IPS-20b (cell line): ENCODE data around the gene RTF2.

ENCODE experiments used
- H3K27ac ChIP-seq: one replicate; pipeline ENCODE4 v1.5.1; 2013; ENCODE audit warnings: low read length
- H3K27me3 ChIP-seq: 2 replicates; pipeline ENCODE4 v1.6.1; 2013; ENCODE audit warnings: mild to moderate bottlenecking, low read length, inconsistent platforms; ENCODE audit not compliant: insufficient read depth
- H3K36me3 ChIP-seq: 2 replicates; pipeline ENCODE4 v1.6.1; 2013; ENCODE audit warnings: low read depth, mild to moderate bottlenecking, inconsistent platforms, low read length, moderate library complexity; ENCODE audit not compliant: insufficient read depth
- H3K4me1 ChIP-seq: 2 replicates; pipeline ENCODE4 v1.6.1; 2013; ENCODE audit warnings: mild to moderate bottlenecking, control low read depth, inconsistent platforms, low read length, moderate library complexity; ENCODE audit not compliant: insufficient read depth
- H3K4me3 ChIP-seq: 2 replicates; pipeline ENCODE4 v1.5.1; 2013; ENCODE audit warnings: mild to moderate bottlenecking, low read length, inconsistent platforms
- H3K9ac ChIP-seq: 2 replicates; pipeline ENCODE4 v1.6.1; 2013; ENCODE audit warnings: low read depth, mild to moderate bottlenecking, inconsistent platforms, low read length, moderate library complexity
- H3K9me3 ChIP-seq: 2 replicates; pipeline ENCODE4 v1.6.1; 2013; ENCODE audit warnings: mild to moderate bottlenecking, low read depth, low read length, inconsistent platforms; ENCODE audit not compliant: insufficient read depth

Gene RTF2

GRCh38 chr20:56428410-56428809 is 40.0 kb upstream of the RTF2 start:
- H3K4me1 ChIP-seq = no peaks in the 10 kb centered on the region

DNA sequence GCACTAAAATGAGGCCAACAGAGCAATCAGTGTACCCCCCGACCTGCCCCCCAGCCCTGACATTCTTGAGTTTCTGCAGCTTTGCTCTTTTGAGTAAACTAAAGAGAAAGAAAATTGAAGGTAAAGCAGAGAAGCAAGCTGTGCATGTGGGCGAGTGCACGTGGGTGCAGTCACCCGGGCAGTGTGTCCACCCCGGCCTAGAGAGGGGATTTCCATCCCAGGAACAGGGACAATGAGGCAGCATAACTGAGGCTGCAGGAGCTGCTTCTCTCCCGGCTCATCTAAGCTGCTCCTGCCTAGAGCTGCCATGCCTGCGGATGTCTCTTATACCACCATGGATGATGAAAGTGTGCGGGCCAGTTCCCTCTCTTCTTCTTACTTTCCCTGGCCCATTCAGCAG is 39.5 kb upstream of the RTF2 start:
- no peak overlapping the region; the same call in 1 of the 2 replicates for H3K9ac ChIP-seq
- no peak overlapping the region for H3K27ac ChIP-seq
- no peaks in the 10 kb centered on the region for H3K36me3 ChIP-seq
- no peak overlapping the region for H3K4me3 ChIP-seq
- peaks cover 7% of the 10 kb centered on the region; the same call in 1 of the 2 replicates for H3K27me3 ChIP-seq
- no peaks in the 10 kb centered on the region for H3K4me1 ChIP-seq
- H3K9me3 ChIP-seq = no peaks in the 10 kb centered on the region

More at GRCh38 chr20:56428410-56428809, 40.0 kb upstream of the RTF2 start:
- Histone ChIP-seq H3K9me3 (no peaks in the 10 kb centered on the region), H3K27ac (no peak overlapping the region), H3K9ac (no peak overlapping the region; the same call in 1 of the 2 replicates), H3K36me3 (no peaks in the 10 kb centered on the region), H3K4me3 (no peak overlapping the region), H3K27me3 (peaks cover 10% of the 10 kb centered on the region; the same call in 1 of the 2 replicates)

GRCh38 chr20:56429502-56429901 is 38.9 kb upstream of the RTF2 start:
- Histone ChIP-seq H3K9ac (no peak overlapping the region), H3K4me1 (no peaks in the 10 kb centered on the region), H3K4me3 (no peak overlapping the region), H3K9me3 (no peaks in the 10 kb centered on the region), H3K27ac (no peak overlapping the region), H3K27me3 (peaks cover 3% of the 10 kb centered on the region; the same call in 1 of the 2 replicates), H3K36me3 (no peaks in the 10 kb centered on the region)

GRCh38 chr20:56429941-56430340 is 38.5 kb upstream of the RTF2 start:
- H3K36me3 ChIP-seq = no peaks in the 10 kb centered on the region
- H3K4me3 ChIP-seq = no peak overlapping the region
- peaks cover 3% of the 10 kb centered on the region; the same call in 1 of the 2 replicates for H3K27me3 ChIP-seq
- no peak overlapping the region for H3K9ac ChIP-seq
- no peaks in the 10 kb centered on the region for H3K9me3 ChIP-seq
- no peak overlapping the region for H3K27ac ChIP-seq
- H3K4me1 ChIP-seq = no peaks in the 10 kb centered on the region

DNA sequence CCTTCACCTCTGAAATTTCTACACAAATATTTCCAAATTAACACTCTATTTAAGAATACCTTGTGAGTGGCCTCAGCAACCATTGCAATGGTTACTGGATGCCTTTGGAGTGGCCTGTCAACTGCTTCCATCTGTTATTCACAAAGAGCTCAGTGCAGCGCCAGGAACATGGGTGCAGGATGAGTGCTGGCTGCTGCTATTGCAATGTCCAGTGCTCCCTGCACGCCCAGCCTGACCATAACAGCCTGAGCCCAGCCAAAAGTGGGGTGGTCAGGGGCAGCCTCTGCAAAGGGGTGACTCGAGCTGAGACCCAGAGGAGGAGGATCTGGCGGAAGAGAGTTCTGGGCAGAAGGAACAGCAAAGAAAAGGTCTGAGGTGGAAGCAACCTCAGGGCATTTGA is 38.0 kb upstream of the RTF2 start:
- no peaks in the 10 kb centered on the region for H3K36me3 ChIP-seq
- no peak overlapping the region for H3K4me3 ChIP-seq
- H3K9ac ChIP-seq = no peak overlapping the region
- H3K9me3 ChIP-seq = no peaks in the 10 kb centered on the region
- H3K4me1 ChIP-seq = no peaks in the 10 kb centered on the region
- H3K27ac ChIP-seq = no peak overlapping the region
- H3K27me3 ChIP-seq = peaks cover 3% of the 10 kb centered on the region; the same call in 1 of the 2 replicates

DNA sequence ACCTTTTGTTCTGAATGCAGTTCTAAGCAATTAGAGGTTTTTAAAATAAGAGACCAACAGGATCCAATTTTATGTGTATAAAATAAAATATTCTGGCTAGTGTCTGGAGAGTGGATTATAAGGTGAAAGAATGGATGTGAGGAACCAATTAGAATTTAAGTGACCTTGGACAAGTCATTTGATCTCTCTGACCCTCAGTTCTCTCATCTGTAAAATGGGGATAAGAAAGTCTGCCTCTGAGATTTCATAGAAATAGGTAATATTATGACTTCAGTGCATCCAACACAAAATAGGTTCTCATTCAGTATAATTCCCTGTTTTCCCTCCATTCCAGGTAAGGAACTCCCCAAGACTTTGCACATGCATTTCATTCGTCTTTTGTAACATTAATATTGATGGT is 37.5 kb upstream of the RTF2 start:
- Histone ChIP-seq H3K9me3 (no peaks in the 10 kb centered on the region), H3K4me3 (no peak overlapping the region), H3K4me1 (no peaks in the 10 kb centered on the region), H3K27me3 (0 out of 2 replicates have a peak, but pooled peaks cover 1% of the 10 kb centered on the region), H3K27ac (no peak overlapping the region), H3K9ac (no peak overlapping the region), H3K36me3 (no peaks in the 10 kb centered on the region)

DNA sequence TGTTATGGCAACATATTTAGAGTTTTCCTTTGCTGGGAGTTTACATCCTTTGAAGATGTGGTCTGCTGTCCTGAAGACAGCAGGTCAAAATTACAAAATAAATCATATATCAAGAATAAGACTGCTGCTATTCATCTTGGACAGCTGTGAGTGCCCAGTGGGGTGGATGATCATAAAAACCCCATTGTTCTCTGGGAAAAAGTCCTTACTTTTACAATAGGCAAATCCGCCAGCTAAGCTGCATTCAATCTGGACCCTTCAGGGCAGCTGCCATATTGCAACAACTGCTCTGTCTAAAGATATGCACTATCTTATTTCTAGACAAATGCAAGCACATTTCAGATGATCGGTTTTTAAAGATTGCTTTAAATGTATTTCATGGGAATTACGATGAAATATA is 37.0 kb upstream of the RTF2 start:
- no peak overlapping the region for H3K9ac ChIP-seq
- no peak overlapping the region for H3K27ac ChIP-seq
- H3K4me3 ChIP-seq = no peak overlapping the region
- H3K4me1 ChIP-seq = no peaks in the 10 kb centered on the region
- H3K36me3 ChIP-seq = no peaks in the 10 kb centered on the region
- H3K27me3 ChIP-seq = no peaks in the 10 kb centered on the region
- H3K9me3 ChIP-seq = no peaks in the 10 kb centered on the region

DNA sequence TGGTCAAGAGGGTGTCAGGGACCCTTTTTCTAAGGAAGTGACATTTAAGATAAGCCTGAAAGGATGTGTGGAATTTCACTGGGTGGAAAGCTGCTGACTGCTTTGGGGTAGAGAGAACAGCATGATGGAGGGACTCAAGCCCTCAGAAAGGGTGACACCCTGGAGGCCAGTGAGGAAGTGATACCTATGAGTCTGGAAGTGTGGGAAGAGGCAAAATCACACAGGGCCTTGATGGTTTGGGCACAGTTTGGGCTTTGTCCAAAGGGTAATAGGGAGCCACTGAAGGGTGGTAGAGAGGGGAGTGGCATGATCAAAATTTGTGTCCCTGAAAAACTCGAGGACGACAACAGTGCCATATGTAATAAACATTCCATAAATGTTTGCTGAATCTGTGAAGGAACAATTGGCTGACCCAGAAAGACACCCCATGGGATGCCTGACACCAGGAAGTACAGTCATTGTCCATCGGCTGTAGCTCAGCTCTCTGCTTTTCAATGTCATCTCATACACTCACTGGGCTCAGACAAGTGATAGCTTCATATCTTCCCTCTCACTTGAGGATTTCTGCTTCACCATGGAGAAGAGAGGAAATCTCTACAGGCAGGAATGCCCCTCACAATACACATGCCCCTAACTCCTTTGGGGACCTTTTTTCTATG is 35.1 kb upstream of the RTF2 start:
- Histone ChIP-seq H3K27ac (no peak overlapping the region), H3K36me3 (no peaks in the 10 kb centered on the region), H3K9ac (no peak overlapping the region), H3K4me3 (no peak overlapping the region), H3K4me1 (no peaks in the 10 kb centered on the region), H3K9me3 (no peaks in the 10 kb centered on the region), H3K27me3 (no peaks in the 10 kb centered on the region)

DNA sequence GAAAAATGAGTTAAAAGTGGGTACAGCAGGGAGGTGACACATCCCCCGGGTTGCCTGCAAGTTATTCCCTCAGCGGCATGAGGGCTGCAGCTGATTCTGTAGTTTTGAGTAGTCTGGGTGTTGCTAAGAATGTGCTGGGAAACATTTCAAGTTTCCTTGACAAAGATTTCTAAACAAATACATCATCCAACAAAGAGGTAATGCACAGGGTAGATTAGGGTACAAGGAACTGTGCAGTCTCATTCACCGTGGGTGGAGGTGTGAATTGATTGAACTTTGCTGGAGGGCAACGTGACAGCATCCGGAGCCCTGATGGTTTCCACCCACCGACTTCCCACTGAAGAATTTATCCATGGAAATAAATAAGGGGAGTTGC is 34.6 kb upstream of the RTF2 start:
- H3K36me3 ChIP-seq = no peaks in the 10 kb centered on the region
- no peak overlapping the region for H3K4me3 ChIP-seq
- H3K9me3 ChIP-seq = no peaks in the 10 kb centered on the region
- H3K4me1 ChIP-seq = no peaks in the 10 kb centered on the region
- no peaks in the 10 kb centered on the region for H3K27me3 ChIP-seq
- no peak overlapping the region for H3K9ac ChIP-seq
- no peak overlapping the region for H3K27ac ChIP-seq

- H3K27me3 ChIP-seq = no peaks in the 10 kb centered on the region
- H3K27ac ChIP-seq = no peak overlapping the region
- no peaks in the 10 kb centered on the region for H3K9me3 ChIP-seq
- no peaks in the 10 kb centered on the region for H3K36me3 ChIP-seq
- no peak overlapping the region for H3K4me3 ChIP-seq
- H3K9ac ChIP-seq = no peak overlapping the region
- no peaks in the 10 kb centered on the region for H3K4me1 ChIP-seq
These were observed 31.0 kb upstream of the RTF2 start for GRCh38 chr20:56437196-56437960.

- Histone ChIP-seq H3K9me3 (no peaks in the 10 kb centered on the region), H3K4me1 (no peaks in the 10 kb centered on the region), H3K36me3 (no peaks in the 10 kb centered on the region), H3K27me3 (no peaks in the 10 kb centered on the region), H3K9ac (no peak overlapping the region), H3K4me3 (no peak overlapping the region), H3K27ac (no peak overlapping the region)
These were observed 30.1 kb upstream of the RTF2 start for GRCh38 chr20:56438284-56438683.

DNA sequence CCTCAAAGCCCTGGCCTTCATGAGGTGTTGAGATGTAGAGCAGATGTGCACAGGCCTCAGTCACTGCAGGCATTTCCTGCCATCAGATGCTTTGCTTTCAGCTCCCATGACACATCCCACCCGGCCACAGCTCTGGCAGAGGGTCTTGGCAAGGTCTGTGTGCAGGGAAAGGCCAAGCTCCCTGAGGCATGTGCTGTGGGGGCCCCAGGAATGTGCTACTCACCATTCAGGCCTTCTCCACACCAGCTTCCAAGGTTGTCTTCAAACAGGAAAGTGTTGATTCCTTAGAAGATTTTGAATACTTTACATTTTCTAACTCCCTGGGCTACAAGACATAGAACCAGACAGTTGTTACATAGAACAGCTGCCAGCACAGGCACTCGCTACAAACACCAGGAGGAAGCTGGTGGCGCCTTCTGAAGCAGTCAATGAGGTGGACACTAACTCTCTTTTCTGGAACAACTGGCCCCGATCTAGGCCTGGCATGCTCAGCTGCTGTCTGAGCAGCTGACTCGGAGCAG is 28.6 kb upstream of the RTF2 start:
- Histone ChIP-seq H3K4me1 (no peaks in the 10 kb centered on the region), H3K4me3 (no peak overlapping the region), H3K36me3 (no peaks in the 10 kb centered on the region), H3K9me3 (no peaks in the 10 kb centered on the region), H3K27ac (no peak overlapping the region), H3K27me3 (no peaks in the 10 kb centered on the region), H3K9ac (no peak overlapping the region)
